ENCODE measurements around the gene EPHB6. TPM values are rescaled to one million over a fixed set of nuclear protein-coding genes. Genes with fewer than 3 reads are reported as not detected.

The EPHB6 gene
- total RNA-seq, 1 donor from 2014 or later, result 3.3 TPM

DNA sequence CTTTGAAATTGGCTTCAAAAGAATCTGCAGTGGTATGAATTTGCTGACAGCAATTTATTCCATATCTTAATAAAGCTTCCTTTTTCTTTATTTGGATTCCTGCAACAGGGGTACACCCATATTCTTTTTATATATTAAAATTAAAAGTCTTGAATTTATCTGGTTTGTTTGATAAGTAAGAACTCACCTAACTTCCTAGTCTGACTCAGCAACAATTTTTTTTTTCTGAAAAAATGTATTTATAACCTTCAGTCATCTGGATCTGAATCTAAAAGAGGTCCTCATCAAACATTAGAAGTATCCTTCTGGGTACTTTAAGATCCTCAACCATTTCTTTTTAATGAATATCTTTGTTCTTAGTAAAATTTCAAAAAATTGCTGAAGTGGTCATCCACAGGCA, 4.5 kb downstream of the EPHB6 start:
- TF ChIP-seq, protein P1, sequence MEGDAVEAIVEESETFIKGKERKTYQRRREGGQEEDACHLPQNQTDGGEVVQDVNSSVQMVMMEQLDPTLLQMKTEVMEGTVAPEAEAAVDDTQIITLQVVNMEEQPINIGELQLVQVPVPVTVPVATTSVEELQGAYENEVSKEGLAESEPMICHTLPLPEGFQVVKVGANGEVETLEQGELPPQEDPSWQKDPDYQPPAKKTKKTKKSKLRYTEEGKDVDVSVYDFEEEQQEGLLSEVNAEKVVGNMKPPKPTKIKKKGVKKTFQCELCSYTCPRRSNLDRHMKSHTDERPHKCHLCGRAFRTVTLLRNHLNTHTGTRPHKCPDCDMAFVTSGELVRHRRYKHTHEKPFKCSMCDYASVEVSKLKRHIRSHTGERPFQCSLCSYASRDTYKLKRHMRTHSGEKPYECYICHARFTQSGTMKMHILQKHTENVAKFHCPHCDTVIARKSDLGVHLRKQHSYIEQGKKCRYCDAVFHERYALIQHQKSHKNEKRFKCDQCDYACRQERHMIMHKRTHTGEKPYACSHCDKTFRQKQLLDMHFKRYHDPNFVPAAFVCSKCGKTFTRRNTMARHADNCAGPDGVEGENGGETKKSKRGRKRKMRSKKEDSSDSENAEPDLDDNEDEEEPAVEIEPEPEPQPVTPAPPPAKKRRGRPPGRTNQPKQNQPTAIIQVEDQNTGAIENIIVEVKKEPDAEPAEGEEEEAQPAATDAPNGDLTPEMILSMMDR (IDR thresholded peaks at IDR 0.05; ENCODE audit: insufficient read depth, low read length, poor library complexity, severe bottlenecking), result no peak
- peaks cover 5% of the 10 kb centered on the region for H3K27me3 ChIP-seq (ENCODE audit: control insufficient read depth, insufficient read depth, low read length)
- no peak overlapping the region for H3K4me3 ChIP-seq (ENCODE audit: low read depth, low read length)
- no peak for DNase-seq (ENCODE audit: low read depth)
- H3K36me3 ChIP-seq (ENCODE audit: control insufficient read depth, insufficient read depth, low read length), result no peaks in the 10 kb centered on the region

- TF ChIP-seq, protein P1 (IDR thresholded peaks at IDR 0.05; ENCODE audit: insufficient read depth, low read length, poor library complexity, severe bottlenecking), result no peak
- H3K27me3 ChIP-seq (ENCODE audit: control insufficient read depth, insufficient read depth, low read length), result peaks cover 5% of the 10 kb centered on the region
- no peaks in the 10 kb centered on the region for H3K36me3 ChIP-seq (ENCODE audit: control insufficient read depth, insufficient read depth, low read length)
- H3K4me3 ChIP-seq (ENCODE audit: low read depth, low read length), result no peak overlapping the region
- no peak for DNase-seq (ENCODE audit: low read depth)
Observed at GRCh38 chr7:142859829-142860228, 5.0 kb downstream of the EPHB6 start.

DNA sequence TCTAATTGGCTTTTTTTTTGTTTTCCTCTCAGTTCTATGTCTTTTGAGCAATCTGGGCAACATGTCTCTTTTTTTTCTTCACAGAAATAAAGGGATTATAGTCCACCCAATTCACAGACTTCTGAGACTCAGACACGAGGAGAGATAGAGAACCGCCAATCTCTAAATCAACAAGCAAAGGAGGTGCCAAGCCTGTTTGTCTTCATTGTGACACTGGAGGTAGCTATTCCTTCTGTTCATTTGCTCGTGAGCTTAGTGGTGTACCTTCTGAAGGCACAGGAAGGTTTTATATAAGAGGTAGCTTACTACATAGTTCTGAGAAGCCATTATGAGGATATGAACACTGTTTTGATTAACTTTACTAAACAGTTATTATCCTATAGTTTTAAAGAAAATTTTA, 6.1 kb downstream of the EPHB6 start:
- Histone ChIP-seq H3K36me3 (ENCODE audit: control insufficient read depth, insufficient read depth, low read length) (no peaks in the 10 kb centered on the region), H3K4me3 (ENCODE audit: low read depth, low read length) (no peak overlapping the region), H3K27me3 (ENCODE audit: control insufficient read depth, insufficient read depth, low read length) (no peaks in the 10 kb centered on the region)
- TF ChIP-seq, protein P1 (IDR thresholded peaks at IDR 0.05; ENCODE audit: insufficient read depth, low read length, poor library complexity, severe bottlenecking), result no peak
- no peak for DNase-seq (ENCODE audit: low read depth)

DNA sequence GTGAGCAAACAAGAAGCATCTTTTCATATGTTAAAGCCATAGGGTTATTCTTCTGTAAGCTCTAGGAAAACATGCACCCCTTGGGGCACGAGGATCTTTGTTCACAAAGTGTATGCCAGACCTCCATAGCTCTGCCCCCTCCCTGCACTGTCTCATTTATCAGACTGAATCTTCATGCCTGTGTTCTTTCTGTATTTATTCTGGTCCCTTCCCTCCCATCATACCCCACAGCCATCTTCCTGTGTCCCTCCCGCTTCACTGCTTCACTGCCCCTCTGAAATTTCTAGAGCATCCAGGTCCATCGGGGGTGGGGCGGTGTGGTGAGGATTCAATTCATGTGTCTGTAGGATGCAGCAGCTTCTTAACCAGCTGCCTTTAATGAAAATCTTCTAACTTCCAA, 7.5 kb downstream of the EPHB6 start:
- no peaks in the 10 kb centered on the region for H3K27me3 ChIP-seq (ENCODE audit: control insufficient read depth, insufficient read depth, low read length)
- no peaks in the 10 kb centered on the region for H3K36me3 ChIP-seq (ENCODE audit: control insufficient read depth, insufficient read depth, low read length)
- no peak overlapping the region for H3K4me3 ChIP-seq (ENCODE audit: low read depth, low read length)
- DNase-seq (ENCODE audit: low read depth), result no peak
- TF ChIP-seq, protein P1 (IDR thresholded peaks at IDR 0.05; ENCODE audit: insufficient read depth, low read length, poor library complexity, severe bottlenecking), result no peak

DNA sequence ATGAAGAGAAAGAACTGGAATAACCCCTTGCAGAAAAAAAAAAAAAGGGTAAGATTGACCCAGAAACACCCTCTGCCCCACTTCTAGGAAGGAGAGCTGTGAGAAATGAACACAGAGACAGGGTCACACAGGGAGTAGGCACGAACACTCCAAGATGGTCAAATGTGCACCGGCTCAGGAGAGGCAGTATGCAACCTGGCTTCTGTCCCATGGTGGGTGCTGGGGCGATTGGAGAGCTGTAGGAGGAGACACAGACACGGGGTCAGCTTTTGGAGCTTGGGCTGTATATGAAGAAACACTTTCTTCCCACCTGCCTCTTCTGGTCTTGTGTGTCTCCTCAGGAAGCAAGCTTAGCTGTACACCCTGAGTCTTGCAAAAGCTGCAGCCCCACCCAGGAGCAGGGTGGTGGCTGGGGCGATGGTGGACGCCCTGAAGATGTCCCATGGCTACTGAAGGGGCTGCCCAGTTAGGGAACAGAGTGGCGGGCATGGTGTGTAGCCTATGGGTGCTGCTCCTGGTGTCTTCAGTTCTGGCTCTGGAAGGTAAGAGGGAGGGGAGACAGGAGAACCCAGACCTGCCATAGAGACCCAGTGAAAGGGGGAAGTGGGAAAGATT, 8.0 kb downstream of the EPHB6 start:
- TF ChIP-seq, protein P1 (IDR thresholded peaks at IDR 0.05; ENCODE audit: insufficient read depth, low read length, poor library complexity, severe bottlenecking), result no peak
- no peaks in the 10 kb centered on the region for H3K36me3 ChIP-seq (ENCODE audit: control insufficient read depth, insufficient read depth, low read length)
- H3K27me3 ChIP-seq (ENCODE audit: control insufficient read depth, insufficient read depth, low read length), result no peaks in the 10 kb centered on the region
- DNase-seq (ENCODE audit: low read depth), result no peak
- H3K4me3 ChIP-seq (ENCODE audit: low read depth, low read length), result no peak overlapping the region

Measured in kidney epithelial cell (primary cell).